Measurements from ENCODE around the gene TGFBR2. TPM values are rescaled to one million over a fixed set of nuclear protein-coding genes. Genes with fewer than 3 reads are reported as not detected.

Gene TGFBR2
- total and polyA plus RNA-seq, 2 of the 13 experiments (the other 11 are each of a cell fraction or from before 2014, with no cell fraction given), result 82.2 to 187 TPM

- TF ChIP-seq ARID3A (IDR thresholded peaks at IDR 0.05; ENCODE audit: low read depth, low read length) (peak; percentile 53), POLR2G (IDR thresholded peaks at IDR 0.05; ENCODE audit: low read depth, low read length) (peak; percentile 6; the same call in 1 of the 2 replicates), PAXIP1 (CRISPR knock-in tag; conservative IDR thresholded peaks at IDR 0.05) (peak; percentile 33; the same call in 1 of the 2 replicates), ZNF644 (CRISPR knock-in tag; IDR thresholded peaks at IDR 0.05; ENCODE audit: low read depth) (peak; percentile 50; the same call in 1 of the 2 replicates), DR1 (CRISPR knock-in tag; IDR thresholded peaks at IDR 0.05) (no peak), ZSCAN5A (CRISPR knock-in tag; IDR thresholded peaks at IDR 0.05; ENCODE audit: borderline replicate concordance) (no peak), RBM22 (optimal IDR thresholded peaks at IDR 0.05; ENCODE audit: low read length) (peak; percentile 71), RXRB (CRISPR knock-in tag; IDR thresholded peaks at IDR 0.05; ENCODE audit: borderline replicate concordance) (0 out of 2 replicates have a peak, but pooled peaks have one; percentile 57), SNAPC4 (CRISPR knock-in tag; IDR thresholded peaks at IDR 0.05) (0 out of 2 replicates have a peak, but pooled peaks have one; percentile 25), RARA (CRISPR knock-in tag; IDR thresholded peaks at IDR 0.05) (peak; percentile 79), HOXA5 (CRISPR knock-in tag; IDR thresholded peaks at IDR 0.05) (0 out of 2 replicates have a peak, but pooled peaks have one; percentile 34)
- TF ChIP-seq, protein P1, sequence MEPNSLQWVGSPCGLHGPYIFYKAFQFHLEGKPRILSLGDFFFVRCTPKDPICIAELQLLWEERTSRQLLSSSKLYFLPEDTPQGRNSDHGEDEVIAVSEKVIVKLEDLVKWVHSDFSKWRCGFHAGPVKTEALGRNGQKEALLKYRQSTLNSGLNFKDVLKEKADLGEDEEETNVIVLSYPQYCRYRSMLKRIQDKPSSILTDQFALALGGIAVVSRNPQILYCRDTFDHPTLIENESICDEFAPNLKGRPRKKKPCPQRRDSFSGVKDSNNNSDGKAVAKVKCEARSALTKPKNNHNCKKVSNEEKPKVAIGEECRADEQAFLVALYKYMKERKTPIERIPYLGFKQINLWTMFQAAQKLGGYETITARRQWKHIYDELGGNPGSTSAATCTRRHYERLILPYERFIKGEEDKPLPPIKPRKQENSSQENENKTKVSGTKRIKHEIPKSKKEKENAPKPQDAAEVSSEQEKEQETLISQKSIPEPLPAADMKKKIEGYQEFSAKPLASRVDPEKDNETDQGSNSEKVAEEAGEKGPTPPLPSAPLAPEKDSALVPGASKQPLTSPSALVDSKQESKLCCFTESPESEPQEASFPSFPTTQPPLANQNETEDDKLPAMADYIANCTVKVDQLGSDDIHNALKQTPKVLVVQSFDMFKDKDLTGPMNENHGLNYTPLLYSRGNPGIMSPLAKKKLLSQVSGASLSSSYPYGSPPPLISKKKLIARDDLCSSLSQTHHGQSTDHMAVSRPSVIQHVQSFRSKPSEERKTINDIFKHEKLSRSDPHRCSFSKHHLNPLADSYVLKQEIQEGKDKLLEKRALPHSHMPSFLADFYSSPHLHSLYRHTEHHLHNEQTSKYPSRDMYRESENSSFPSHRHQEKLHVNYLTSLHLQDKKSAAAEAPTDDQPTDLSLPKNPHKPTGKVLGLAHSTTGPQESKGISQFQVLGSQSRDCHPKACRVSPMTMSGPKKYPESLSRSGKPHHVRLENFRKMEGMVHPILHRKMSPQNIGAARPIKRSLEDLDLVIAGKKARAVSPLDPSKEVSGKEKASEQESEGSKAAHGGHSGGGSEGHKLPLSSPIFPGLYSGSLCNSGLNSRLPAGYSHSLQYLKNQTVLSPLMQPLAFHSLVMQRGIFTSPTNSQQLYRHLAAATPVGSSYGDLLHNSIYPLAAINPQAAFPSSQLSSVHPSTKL (CRISPR knock-in tag; IDR thresholded peaks at IDR 0.05), result peak; percentile 26; the same call in 1 of the 2 replicates
Measured at GRCh38 chr3:30631243-30631904, 25.0 kb downstream of the TGFBR2 start (continued).

Measured in HepG2 (cell line).